ENCODE results near the gene C17orf107.
A peak's percentile ranks its signal among the peaks of the same experiment; 100 is the strongest.

Gene C17orf107

GRCh38 chr17:4932756-4933155, 33.4 kb downstream of the C17orf107 start:
- no peak for TF ChIP-seq CTCF (conservative IDR thresholded peaks at IDR 0.05; ENCODE audit: low read length)
- H3K4me3 ChIP-seq (ENCODE audit: low read length): no peak overlapping the region
- DNase-seq (ENCODE audit: low read depth): no peak

DNA sequence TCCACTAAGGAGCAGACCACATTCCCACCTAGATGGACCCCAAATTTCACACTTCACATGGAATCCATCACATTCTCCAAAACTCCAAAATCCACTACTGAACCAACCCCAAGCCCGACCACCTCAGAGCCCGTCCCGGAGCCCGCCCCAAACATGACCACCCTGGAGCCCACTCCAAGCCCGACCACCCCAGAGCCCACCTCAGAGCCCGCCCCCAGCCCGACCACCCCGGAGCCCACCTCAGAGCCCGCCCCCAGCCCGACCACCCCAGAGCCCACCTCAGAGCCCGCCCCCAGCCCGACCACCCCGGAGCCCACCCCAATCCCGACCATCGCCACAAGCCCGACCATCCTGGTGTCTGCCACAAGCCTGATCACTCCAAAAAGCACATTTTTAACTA, 34.3 kb downstream of the C17orf107 start:
- H3K4me3 ChIP-seq (ENCODE audit: low read length): no peak overlapping the region
- no peak for DNase-seq (ENCODE audit: low read depth)
- no peak for TF ChIP-seq CTCF (conservative IDR thresholded peaks at IDR 0.05; ENCODE audit: low read length)

DNA sequence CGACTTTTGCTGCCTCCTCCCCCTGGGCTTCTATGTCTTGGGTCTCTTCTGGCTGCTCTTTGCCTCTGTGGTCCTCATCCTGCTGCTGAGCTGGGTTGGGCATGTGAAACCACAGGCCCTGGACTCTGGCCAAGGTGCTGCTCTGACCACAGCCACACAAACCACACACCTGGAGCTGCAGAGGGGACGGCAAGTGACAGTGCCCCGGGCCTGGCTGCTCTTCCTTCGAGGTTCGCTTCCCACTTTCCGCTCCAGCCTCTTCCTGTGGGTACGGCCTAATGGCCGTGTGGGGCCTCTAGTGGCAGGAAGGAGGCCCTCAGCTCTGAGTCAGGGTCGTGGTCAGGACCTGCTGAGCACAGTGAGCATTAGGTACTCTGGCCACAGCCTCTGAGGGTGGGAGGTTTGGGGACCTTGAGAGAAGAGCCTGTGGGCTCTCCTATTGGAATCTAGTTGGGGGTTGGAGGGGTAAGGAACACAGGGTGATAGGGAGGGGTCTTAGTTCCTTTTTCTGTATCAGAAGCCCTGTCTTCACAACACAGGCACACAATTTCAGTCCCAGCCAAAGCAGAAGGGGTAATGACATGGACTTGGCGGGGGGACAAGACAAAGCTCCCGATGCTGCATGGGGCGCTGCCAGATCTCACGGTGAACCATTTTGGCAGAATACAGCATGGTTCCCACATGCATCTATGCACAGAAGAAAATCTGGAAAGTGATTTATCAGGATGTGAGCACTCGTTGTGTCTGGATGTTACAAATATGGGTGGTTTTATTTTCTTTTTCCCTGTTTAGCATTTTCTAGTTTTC, 35.0 kb downstream of the C17orf107 start:
- peak; percentile 41 for DNase-seq (ENCODE audit: low read depth)
- no peak overlapping the region for H3K4me3 ChIP-seq (ENCODE audit: low read length)
- TF ChIP-seq CTCF (conservative IDR thresholded peaks at IDR 0.05; ENCODE audit: low read length): peak; percentile 43

DNA sequence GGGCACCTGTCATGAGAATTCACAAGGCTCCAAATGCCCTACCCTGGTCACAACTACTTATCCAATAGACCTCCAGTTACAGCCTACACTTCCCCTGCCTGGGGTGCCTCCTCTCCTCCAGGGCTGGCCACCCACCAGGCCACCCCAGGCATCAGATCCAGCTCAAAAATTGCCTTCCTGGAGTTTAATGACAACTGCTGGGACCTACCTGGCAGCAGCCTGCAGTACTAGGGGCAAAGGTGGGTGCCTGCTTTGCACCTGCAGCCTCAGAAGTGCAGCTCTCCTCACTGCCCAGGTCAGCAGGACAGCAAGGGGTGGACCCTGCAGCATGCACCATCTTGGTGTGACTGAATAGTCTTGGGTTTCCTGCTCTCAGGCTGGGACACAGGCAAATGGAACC, 36.3 kb downstream of the C17orf107 start:
- DNase-seq (ENCODE audit: low read depth): no peak
- no peak for TF ChIP-seq CTCF (conservative IDR thresholded peaks at IDR 0.05; ENCODE audit: low read length)
- H3K4me3 ChIP-seq (ENCODE audit: low read length): no peak overlapping the region

DNA sequence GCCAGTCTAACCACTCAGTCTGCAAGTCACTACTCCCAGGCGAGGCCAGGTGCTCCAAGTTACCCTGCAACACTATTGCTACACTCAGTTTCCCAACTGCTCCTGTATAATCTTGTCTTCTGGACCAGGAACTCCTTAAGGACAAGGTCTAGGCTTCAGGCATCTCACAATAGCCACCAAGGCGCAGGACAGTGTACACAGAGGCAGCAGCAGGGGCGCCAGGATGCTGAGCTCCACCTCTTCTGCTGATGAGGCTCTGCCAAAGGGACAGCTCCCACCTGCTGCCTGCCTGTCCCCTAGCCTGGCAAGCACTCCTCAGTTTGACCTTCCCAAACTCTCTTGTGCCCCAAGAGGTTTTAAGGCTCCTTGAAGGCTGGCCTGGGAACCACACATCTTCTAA, 37.1 kb downstream of the C17orf107 start:
- no peak for TF ChIP-seq CTCF (conservative IDR thresholded peaks at IDR 0.05; ENCODE audit: low read length)
- no peak overlapping the region for H3K4me3 ChIP-seq (ENCODE audit: low read length)
- DNase-seq (ENCODE audit: low read depth): no peak

- DNase-seq (ENCODE audit: low read depth): no peak
- H3K4me3 ChIP-seq (ENCODE audit: low read length): no peak overlapping the region
- no peak for TF ChIP-seq CTCF (conservative IDR thresholded peaks at IDR 0.05; ENCODE audit: low read length)
These were observed 38.2 kb downstream of the C17orf107 start for GRCh38 chr17:4937553-4937952.

GRCh38 chr17:4938069-4938491, 38.7 kb downstream of the C17orf107 start:
- TF ChIP-seq CTCF (conservative IDR thresholded peaks at IDR 0.05; ENCODE audit: low read length): no peak
- H3K4me3 ChIP-seq (ENCODE audit: low read length): no peak overlapping the region
- no peak for DNase-seq (ENCODE audit: low read depth)
